OCI-LY1 (cell line): ENCODE results near the gene LYZL4.

Experiments
- CTCF ChIP-seq: fragments of 200-600 bp; sonication (generic), shearing (Covaris generic); IDR thresholded peaks from 2 replicates; pipeline ENCODE4 v1.5.1; 2017; ENCODE audit warnings: mild to moderate bottlenecking, antibody characterized with exemption, low read length, moderate library complexity, mixed read lengths
- EZH2 ChIP-seq: fragments of 200-600 bp; sonication (generic), shearing (Covaris generic); IDR thresholded peaks from 2 replicates; pipeline ENCODE4 v1.8.0; 2017; ENCODE audit warnings: borderline replicate concordance, mixed run types, mild to moderate bottlenecking, antibody characterized with exemption, low read length, moderate library complexity, mixed read lengths

DNA sequence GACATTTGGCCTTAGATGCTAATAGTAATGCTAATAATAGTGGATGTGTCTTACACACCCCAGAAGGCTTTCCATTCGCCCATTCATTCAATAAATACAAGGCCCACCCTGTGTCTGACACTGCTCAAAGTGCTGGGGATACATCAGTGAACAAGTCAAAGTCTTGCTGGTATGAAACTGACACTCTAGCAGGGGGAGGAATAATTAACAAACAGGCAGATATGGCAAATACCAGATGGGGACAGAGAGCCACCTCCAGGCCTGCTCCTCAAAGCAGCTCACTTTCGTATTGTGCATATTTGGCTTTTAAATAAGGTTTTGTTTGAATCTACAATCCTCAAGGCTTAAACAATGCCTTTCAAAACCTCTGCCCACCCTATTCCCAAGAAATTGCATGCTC is 28.3 kb upstream of the LYZL4 start:
- TF ChIP-seq CTCF = no peak
- no peak for TF ChIP-seq EZH2
